IPS DF 6.9 (cell line): ENCODE data around the gene ST13.
"Not testable (repeated sequence)": the region's sequence is repeated elsewhere in the genome, so short reads cannot be mapped to it uniquely, and the experiment has no call there.

ENCODE experiments used
- DNase-seq: peaks from one replicate; pipeline ENCODE4 v3.0.0-alpha.2; 2013; ENCODE audit warnings: low read depth, low spot score
- H3K27ac ChIP-seq: one replicate; pipeline ENCODE4 v1.5.1; 2013; ENCODE audit warnings: low read length, control low read depth
- H3K27me3 ChIP-seq: 2 replicates; pipeline ENCODE4 v1.6.1; 2013; ENCODE audit warnings: mild to moderate bottlenecking, low read length; ENCODE audit not compliant: control insufficient read depth, insufficient read depth
- H3K36me3 ChIP-seq: 2 replicates; pipeline ENCODE4 v1.6.1; 2013; ENCODE audit warnings: low read length; ENCODE audit not compliant: control insufficient read depth, insufficient read depth
- H3K4me1 ChIP-seq: 2 replicates; pipeline ENCODE4 v1.6.1; 2013; ENCODE audit warnings: low read length; ENCODE audit not compliant: control insufficient read depth, insufficient read depth
- H3K4me3 ChIP-seq: 2 replicates; pipeline ENCODE4 v1.5.1; 2013; ENCODE audit warnings: mild to moderate bottlenecking, low read length
- H3K9me3 ChIP-seq: 2 replicates; pipeline ENCODE4 v1.6.1; 2013; ENCODE audit warnings: low read length, inconsistent platforms; ENCODE audit not compliant: control insufficient read depth, insufficient read depth
- WGBS: extraction: QIAGEN DNeasy Blood & Tissue Kit; methylation state at CpG from one replicate; pipeline ENCODE4 v1.1.7; 2013; ENCODE audit warnings: mixed read lengths, missing lambda C conversion rate; ENCODE audit not compliant: insufficient read length, insufficient coverage; 5-methylcytosine and 5-hydroxymethylcytosine counted together

Gene ST13

GRCh38 chr22:40844951-40845350 is 11.5 kb downstream of the ST13 start:
- H3K4me3 ChIP-seq = no peak overlapping the region
- no peaks in the 10 kb centered on the region for H3K27me3 ChIP-seq
- peaks cover 5% of the 10 kb centered on the region; the same call in 1 of the 2 replicates for H3K36me3 ChIP-seq
- no peak overlapping the region for H3K27ac ChIP-seq
- H3K9me3 ChIP-seq = no peaks in the 10 kb centered on the region
- DNase-seq = no peak
- 100% methylated on average over 1 of the region's 3 CpGs for WGBS
- H3K4me1 ChIP-seq = no peaks in the 10 kb centered on the region

GRCh38 chr22:40838486-40838885 is 18.0 kb downstream of the ST13 start:
- 100% methylated on average over 2 of the region's 3 CpGs for WGBS
- H3K9me3 ChIP-seq = no peaks in the 10 kb centered on the region
- no peak overlapping the region for H3K4me3 ChIP-seq
- H3K27me3 ChIP-seq = no peaks in the 10 kb centered on the region
- H3K36me3 ChIP-seq = peaks cover 12% of the 10 kb centered on the region; the same call in 1 of the 2 replicates
- no peak overlapping the region for H3K27ac ChIP-seq
- no peak for DNase-seq
- no peaks in the 10 kb centered on the region for H3K4me1 ChIP-seq

- H3K27ac ChIP-seq = no peak overlapping the region
- no peaks in the 10 kb centered on the region for H3K9me3 ChIP-seq
- WGBS = no CpG with 5 or more reads among the region's 3 CpGs
- peaks cover 10% of the 10 kb centered on the region; the same call in 1 of the 2 replicates for H3K36me3 ChIP-seq
- H3K4me3 ChIP-seq = no peak overlapping the region
- H3K27me3 ChIP-seq = no peaks in the 10 kb centered on the region
- H3K4me1 ChIP-seq = no peaks in the 10 kb centered on the region
- no peak for DNase-seq
These were observed 21.8 kb downstream of the ST13 start for GRCh38 chr22:40834619-40835018.

- WGBS = no CpG with 5 or more reads among the region's 6 CpGs
- Histone ChIP-seq H3K4me3 (no peak overlapping the region), H3K36me3 (peaks cover 3% of the 10 kb centered on the region; the same call in 1 of the 2 replicates), H3K27me3 (no peaks in the 10 kb centered on the region), H3K4me1 (no peaks in the 10 kb centered on the region; the same call in 1 of the 2 replicates), H3K27ac (no peak overlapping the region), H3K9me3 (no peaks in the 10 kb centered on the region)
- no peak for DNase-seq
These were observed 27.3 kb downstream of the ST13 start for GRCh38 chr22:40829131-40829530.

GRCh38 chr22:40826984-40827741 is 29.3 kb downstream of the ST13 start:
- H3K27ac ChIP-seq = no peak overlapping the region
- no peaks in the 10 kb centered on the region; the same call in 1 of the 2 replicates for H3K4me1 ChIP-seq
- no CpG with 5 or more reads among the region's 7 CpGs for WGBS
- DNase-seq = no peak
- H3K27me3 ChIP-seq = no peaks in the 10 kb centered on the region
- no peaks in the 10 kb centered on the region for H3K9me3 ChIP-seq
- H3K4me3 ChIP-seq = no peak overlapping the region
- peaks cover 3% of the 10 kb centered on the region; the same call in 1 of the 2 replicates for H3K36me3 ChIP-seq

- not testable (repeated sequence) for DNase-seq, H3K27me3 ChIP-seq, H3K9me3 ChIP-seq, H3K27ac ChIP-seq, H3K36me3 ChIP-seq, H3K4me3 ChIP-seq, H3K4me1 ChIP-seq
- WGBS = no CpG with 5 or more reads among the region's 2 CpGs
These were observed 30.1 kb downstream of the ST13 start for GRCh38 chr22:40826292-40826691.

GRCh38 chr22:40823426-40823825 is 33.0 kb downstream of the ST13 start:
- no peak overlapping the region for H3K27ac ChIP-seq
- no peak for DNase-seq
- H3K4me3 ChIP-seq = no peak overlapping the region
- H3K4me1 ChIP-seq = peaks cover 2% of the 10 kb centered on the region; the same call in 1 of the 2 replicates
- no CpG with 5 or more reads among the region's 1 CpG for WGBS
- 0 out of 2 replicates have a peak, but pooled peaks cover 3% of the 10 kb centered on the region for H3K36me3 ChIP-seq
- no peaks in the 10 kb centered on the region for H3K9me3 ChIP-seq
- no peaks in the 10 kb centered on the region for H3K27me3 ChIP-seq

GRCh38 chr22:40819599-40820140 is 36.8 kb downstream of the ST13 start:
- no CpG with 5 or more reads among the region's 4 CpGs for WGBS

GRCh38 chr22:40818747-40819598 is 37.5 kb downstream of the ST13 start, which contains the start of gene SLC25A17:
Gene SLC25A17, minus strand, starts transcription at chr22:40819346. Its CDS starts 98 bp downstream, at chr22:40819248.
- DNase-seq = peak; percentile 76
- H3K4me3 ChIP-seq = peak within 1 kb of the TSS; percentile 88
- 0 out of 2 replicates have a peak, but pooled peaks cover 3% of the 10 kb centered on the region for H3K36me3 ChIP-seq
- peaks cover 2% of the 10 kb centered on the region; the same call in 1 of the 2 replicates for H3K4me1 ChIP-seq
- H3K27ac ChIP-seq = no peak within 1 kb of the TSS
- H3K27me3 ChIP-seq = no peaks in the 10 kb centered on the region
- WGBS = no CpG with 5 or more reads among the region's 61 CpGs
- H3K9me3 ChIP-seq = no peaks in the 10 kb centered on the region

More at GRCh38 chr22:40819599-40820140, 36.8 kb downstream of the ST13 start:
- Histone ChIP-seq H3K4me1 (peaks cover 2% of the 10 kb centered on the region; the same call in 1 of the 2 replicates), H3K36me3 (0 out of 2 replicates have a peak, but pooled peaks cover 3% of the 10 kb centered on the region), H3K27me3 (no peaks in the 10 kb centered on the region), H3K4me3 (no peak overlapping the region; the same call in 1 of the 2 replicates), H3K9me3 (no peaks in the 10 kb centered on the region), H3K27ac (no peak overlapping the region)
- DNase-seq = no peak
